Mammary epithelial cell (primary cell): ENCODE results near the gene TNRC6A.

Experiments
- CTCF ChIP-seq, 2 donors: IDR thresholded peaks in 1 of 2; conservative IDR thresholded peaks in 1 of 2; 2 replicates each; pipeline ENCODE4 v1.5.1; 2011 to 2012; ENCODE audit warnings: inconsistent platforms in 2 of 2, low read length in 2 of 2, mild to moderate bottlenecking in 2 of 2, control low read depth in 1 of 2, low read depth in 1 of 2; ENCODE audit not compliant: insufficient read depth in 1 of 2; ENCODE audit errors: extremely low read depth in 1 of 2
- EZH2 ChIP-seq: IDR thresholded peaks from 2 replicates; pipeline ENCODE4 v1.6.1; 2012; ENCODE audit warnings: low read length, inconsistent platforms, borderline replicate concordance

- no peak for TF ChIP-seq CTCF (conservative IDR thresholded peaks at IDR 0.05 in 1 of 2, IDR thresholded peaks at IDR 0.05 in 1 of 2; ENCODE audit: extremely low read depth in 1 of 2, insufficient read depth in 1 of 2, low read depth in 1 of 2, low read length in 2 of 2)
- no peak for TF ChIP-seq EZH2
These were observed 29.6 kb downstream of the TNRC6A start for GRCh38 chr16:24759006-24759405.
